HepG2 (cell line): Measurements from ENCODE around the gene CPZ. TPM values are rescaled to one million over a fixed set of nuclear protein-coding genes. Genes with fewer than 3 reads are reported as not detected.

Experiments
- ATAC-seq: fragments of 200-7000 bp; cut with Tn5 transposase; 3 replicates; pipeline ENCODE4 v1.9.1; 2020; ENCODE audit warnings: mild to moderate bottlenecking, moderate library complexity
- BruUV-seq: library from RNA; stranded (reverse); fragments of 400-500 nt; replicated peaks from 2 replicates; lab custom pipeline; 2021; lab: Mats Ljungman, UMichigan
- CTCF ChIA-PET: fragments of 300-600 bp; formaldehyde crosslinking; extraction: SDS; loops from one replicate; lab custom pipeline; 2021; ENCODE audit warnings: low total read pairs, inconsistent platforms, low intra/inter-chr PET ratio; lab: Yijun Ruan, JAX
- POLR2A ChIA-PET: fragments of 350-600 bp; sonication (Branson Sonifier 250); formaldehyde crosslinking; loops from one replicate; lab custom pipeline; 2020; ENCODE audit warnings: antibody characterized with exemption, inconsistent platforms; lab: Yijun Ruan, JAX
- DNase-seq: peaks from one replicate; pipeline ENCODE4 v3.0.0-alpha.2; 2015; ENCODE audit warnings: low spot score
- FAIRE-seq: peaks from 3 replicates; lab custom pipeline; 2011; peaks lifted over from hg19 to GRCh38; lab: Jason Lieb, UNC
- H2AFZ ChIP-seq: one replicate; pipeline ENCODE4 v1.6.1; 2011; ENCODE audit warnings: low read length, inconsistent platforms
- H3K27ac ChIP-seq: fragments of 300-600 bp; 3 replicates; pipeline ENCODE4 v1.8.0; 2011; ENCODE audit warnings: mixed run types, mild to moderate bottlenecking, mixed read lengths, low read length, inconsistent platforms; ENCODE audit not compliant: insufficient read depth; ENCODE audit errors: extremely low read length
- H3K27me3 ChIP-seq, 2 experiments: fragments of 200-600 bp in 1 of 2; 2 replicates in 1 of 2; 3 replicates in 1 of 2; pipeline versions ENCODE4 v1.6.0 to v1.8.0; 2011; ENCODE audit warnings: low read length in 2 of 2, mild to moderate bottlenecking in 2 of 2, moderate library complexity in 2 of 2, inconsistent platforms in 1 of 2; ENCODE audit not compliant: insufficient read depth in 2 of 2, control insufficient read depth in 1 of 2
- H3K36me3 ChIP-seq, 2 experiments: fragments of 200-600 bp in 1 of 2; replicated peaks in 1 of 2; 2 replicates in 1 of 2; 3 replicates in 1 of 2; pipeline versions ENCODE4 v1.5.1 to v1.8.0; 2011; ENCODE audit warnings: low read length in 2 of 2, inconsistent platforms in 1 of 2; ENCODE audit not compliant: insufficient read depth in 2 of 2, control insufficient read depth in 1 of 2
- H3K4me1 ChIP-seq: 2 replicates; pipeline ENCODE4 v1.5.1; 2012; ENCODE audit warnings: low read length, inconsistent platforms; ENCODE audit not compliant: insufficient read depth
- H3K4me2 ChIP-seq: 2 replicates; pipeline ENCODE4 v1.6.0; 2011; ENCODE audit warnings: low read depth, low read length, inconsistent platforms
- H3K4me3 ChIP-seq, 3 experiments: fragments of 200-600 bp in 1 of 3; sonication (generic), shearing (Covaris generic) in 1 of 3; replicated peaks in 1 of 3; 2 replicates each; pipeline ENCODE4 v1.5.1; 2011 to 2016; ENCODE audit warnings: low read length in 3 of 3, inconsistent platforms in 2 of 3, low read depth in 2 of 3, mild to moderate bottlenecking in 2 of 3, control low read depth in 1 of 3, mixed read lengths in 1 of 3; ENCODE audit not compliant: insufficient read depth in 1 of 3
- H3K79me2 ChIP-seq: one replicate; pipeline ENCODE4 v1.6.1; 2011; ENCODE audit warnings: low read length, inconsistent platforms; ENCODE audit not compliant: insufficient read depth
- H3K9ac ChIP-seq: 2 replicates; pipeline ENCODE4 v1.6.0; 2011; ENCODE audit warnings: mild to moderate bottlenecking, low read depth, low read length, inconsistent platforms; ENCODE audit not compliant: insufficient read depth
- H3K9me3 ChIP-seq: 2 replicates; pipeline ENCODE4 v1.5.1; 2012; ENCODE audit warnings: mild to moderate bottlenecking, low read length
- H4K20me1 ChIP-seq: 2 replicates; pipeline ENCODE4 v1.6.0; 2011; ENCODE audit warnings: inconsistent platforms, mild to moderate bottlenecking, low read length, moderate library complexity; ENCODE audit not compliant: insufficient read depth
- BCLAF1 ChIP-seq: fragments of 450-650 bp; IDR thresholded peaks from 2 replicates; pipeline ENCODE4 v1.6.1; 2017; ENCODE audit warnings: mild to moderate bottlenecking
- CHD2 ChIP-seq: IDR thresholded peaks from 2 replicates; pipeline ENCODE4 v1.6.1; 2011; ENCODE audit warnings: low read depth, low read length, improper control_type of control experiment
- CSRNP1 ChIP-seq: sonication (generic); formaldehyde crosslinking; IDR thresholded peaks from 2 replicates; pipeline ENCODE4 v1.8.1; 2023; ENCODE audit warnings: mild to moderate bottlenecking, missing genetic modification reagents
- KAT2B ChIP-seq: fragments of 150-350 bp; IDR thresholded peaks from 2 replicates; pipeline ENCODE4 v1.6.1; 2014; ENCODE audit warnings: low read depth, low read length, borderline replicate concordance
- PAWR ChIP-seq: sonication (generic); formaldehyde crosslinking; IDR thresholded peaks from 2 replicates; pipeline ENCODE4 v1.4.0; 2020; ENCODE audit warnings: missing genetic modification reagents, mild to moderate bottlenecking, borderline replicate concordance
- SP4 ChIP-seq: sonication (generic); formaldehyde crosslinking; IDR thresholded peaks from 2 replicates; pipeline ENCODE4 v1.8.1; 2023; ENCODE audit warnings: mild to moderate bottlenecking, missing genetic modification reagents
- ZBTB21 ChIP-seq: sonication (generic); formaldehyde crosslinking; IDR thresholded peaks from 2 replicates; pipeline ENCODE4 v1.4.0; 2020; ENCODE audit warnings: missing genetic modification reagents
- ZBTB34 ChIP-seq: sonication (generic); formaldehyde crosslinking; IDR thresholded peaks from 2 replicates; pipeline ENCODE4 v1.8.0; 2022; ENCODE audit warnings: mild to moderate bottlenecking, missing genetic modification reagents
- ZKSCAN5 ChIP-seq: sonication (generic); formaldehyde crosslinking; IDR thresholded peaks from 2 replicates; pipeline ENCODE4 v1.5.1; 2020; ENCODE audit warnings: mild to moderate bottlenecking, missing genetic modification reagents
- ZNF264 ChIP-seq: sonication (generic); formaldehyde crosslinking; IDR thresholded peaks from 2 replicates; pipeline ENCODE4 v1.4.0; 2020; ENCODE audit warnings: missing genetic modification reagents
- ZNF275 ChIP-seq: sonication (generic); formaldehyde crosslinking; IDR thresholded peaks from 2 replicates; pipeline ENCODE4 v1.8.0; 2022; ENCODE audit warnings: missing genetic modification reagents, mild to moderate bottlenecking, inconsistent platforms, borderline replicate concordance
- ZNF512 ChIP-seq: sonication (generic); formaldehyde crosslinking; IDR thresholded peaks from 2 replicates; pipeline ENCODE4 v1.4.0; 2020; ENCODE audit warnings: mild to moderate bottlenecking, missing genetic modification reagents
- ZNF7 ChIP-seq: IDR thresholded peaks from 2 replicates; pipeline ENCODE4 v1.6.1; 2016; ENCODE audit warnings: missing biosample characterization, missing genetic modification reagents
- ZSCAN20 ChIP-seq: sonication (generic); formaldehyde crosslinking; IDR thresholded peaks from 2 replicates; pipeline ENCODE4 v1.4.0; 2020; ENCODE audit warnings: missing genetic modification reagents, mild to moderate bottlenecking, borderline replicate concordance
- WGBS: methylation state at CpG from one replicate; pipeline ENCODE4 v1.1.6; 2017; ENCODE audit warnings: low lambda C conversion rate; 5-methylcytosine and 5-hydroxymethylcytosine counted together
- in situ Hi-C: cut with HindIII; loops from 2 replicates; pipeline ENCODE4 v1.10.0; 2017; ENCODE audit warnings: low pct_unique_long_range_greater_than_20kb; ENCODE audit not compliant: extremely low pct_ligation_motif_present
- intact Hi-C: fragments of 100-400 bp; cut with micrococcal nuclease; formaldehyde crosslinking; loops from one replicate; pipeline ENCODE4 v1.10.0; 2022; ENCODE audit not compliant: unreplicated experiment
- polyA plus RNA-seq, 8 experiments: library from polyadenylated mRNA; depleted of rRNA in 3 of 8; stranded (reverse) in 7 of 8; unstranded in 1 of 8; fragments of >200 nt; fragmentation: Illumina TruSeq in 4 of 8; extraction: Trizol in 4 of 8; gene quantifications; 2 replicates each; pipeline versions ENCODE4 v1.2.1 to v1.2.3, GENCODE V29; 2011 to 2016; ENCODE audit warnings: low read depth in 4 of 8, missing spikeins in 1 of 8, mixed read lengths in 1 of 8; ENCODE audit not compliant: insufficient read depth in 1 of 8
- total RNA-seq, 5 experiments: library from RNA; depleted of rRNA; stranded (reverse); fragments of >200 nt; fragmentation: Illumina TruSeq; extraction: Trizol; gene quantifications; 2 replicates each; pipeline ENCODE4 v1.2.3, GENCODE V29; 2016; ENCODE audit warnings: low read depth in 1 of 5

Gene CPZ
- total and polyA plus RNA-seq, 2 of the 13 experiments (the other 11 are each of a cell fraction or from before 2014, with no cell fraction given) = 0.58 to 0.61 TPM

GRCh38 chr4:8552024-8552423, 40.5 kb upstream of the CPZ start:
- H3K9ac ChIP-seq = no peak overlapping the region
- in situ Hi-C loops (no loop called here), intact Hi-C loops (no loop called here)
- no peaks in the 10 kb centered on the region for H4K20me1 ChIP-seq
- H3K4me3 ChIP-seq = no peak overlapping the region
- ATAC-seq (no peak), FAIRE-seq (no peak), DNase-seq (no peak)
- no peak overlapping the region for H3K27ac ChIP-seq
- POLR2A ChIA-PET = no interaction called here
- H3K36me3 ChIP-seq = no peaks in the 10 kb centered on the region
- BruUV-seq = no TSS peak
- H3K4me2 ChIP-seq = no peak overlapping the region
- TF ChIP-seq ZSCAN20 (CRISPR knock-in tag) = no peak
- no peak for TF ChIP-seq ZBTB34 (CRISPR knock-in tag)
- no peak for TF ChIP-seq ZNF512
- TF ChIP-seq CSRNP1 (CRISPR knock-in tag) = no peak
- no peak for TF ChIP-seq ZNF7 (CRISPR knock-in tag)
- TF ChIP-seq CHD2 = no peak
- no peak for TF ChIP-seq ZNF264 (CRISPR knock-in tag)
- no peak for TF ChIP-seq KAT2B
- no peak for TF ChIP-seq ZNF275 (CRISPR knock-in tag)
- TF ChIP-seq SP4 (CRISPR knock-in tag) = no peak
- no peak for TF ChIP-seq BCLAF1
- no peak for TF ChIP-seq ZKSCAN5 (CRISPR knock-in tag)
- no peak for TF ChIP-seq PAWR (CRISPR knock-in tag)
- no peak for TF ChIP-seq ZBTB21 (CRISPR knock-in tag)
- no peaks in the 10 kb centered on the region for H3K9me3 ChIP-seq
- peaks cover 4 to 13% of the 10 kb centered on the region in 2 experiments for H3K27me3 ChIP-seq
- CTCF ChIA-PET = no interaction called here
- no peaks in the 10 kb centered on the region for H3K4me1 ChIP-seq
- H2AFZ ChIP-seq = no peak overlapping the region
- WGBS = 35% methylated on average over 4 of the region's 4 CpGs
- H3K79me2 ChIP-seq = no peaks in the 10 kb centered on the region
